H9 (cell line): ENCODE results near the gene HOXD4. TPM values are rescaled to one million over a fixed set of nuclear protein-coding genes. Genes with fewer than 3 reads are reported as not detected.

Source experiments
- DNase-seq: peaks from one replicate; pipeline ENCODE4 v3.0.0-alpha.2; 2017
- H2AFZ ChIP-seq: one replicate; pipeline ENCODE4 v1.6.1; 2013; ENCODE audit warnings: mild to moderate bottlenecking, low read length, control low read depth, moderate library complexity
- H2AK5ac ChIP-seq: 2 replicates; pipeline ENCODE4 v1.6.1; 2013; ENCODE audit warnings: low read length, control low read depth, mixed read lengths; ENCODE audit not compliant: insufficient read length
- H2BK120ac ChIP-seq: one replicate; pipeline ENCODE4 v1.6.1; 2013; ENCODE audit warnings: low read depth, mild to moderate bottlenecking, low read length, control low read depth, inconsistent platforms; ENCODE audit not compliant: poor library complexity, severe bottlenecking
- H2BK12ac ChIP-seq: 2 replicates; pipeline ENCODE4 v1.6.1; 2013; ENCODE audit warnings: low read length, control low read depth, mixed read lengths, low read depth; ENCODE audit not compliant: insufficient read length
- H2BK15ac ChIP-seq: 2 replicates; pipeline ENCODE4 v1.6.1; 2013; ENCODE audit warnings: low read depth, low read length, control low read depth
- H2BK20ac ChIP-seq: one replicate; pipeline ENCODE4 v1.6.1; 2013; ENCODE audit warnings: low read depth, mild to moderate bottlenecking, low read length, control low read depth, inconsistent platforms; ENCODE audit not compliant: poor library complexity, severe bottlenecking
- H2BK5ac ChIP-seq: 2 replicates; pipeline ENCODE4 v1.6.1; 2013; ENCODE audit warnings: low read length, control low read depth, mixed read lengths; ENCODE audit not compliant: insufficient read length
- H3K14ac ChIP-seq: 2 replicates; pipeline ENCODE4 v1.6.1; 2013; ENCODE audit warnings: low read length, control low read depth; ENCODE audit not compliant: insufficient read depth
- H3K18ac ChIP-seq: 2 replicates; pipeline ENCODE4 v1.6.1; 2013; ENCODE audit warnings: low read depth, mild to moderate bottlenecking, mixed read lengths, low read length, control low read depth; ENCODE audit not compliant: insufficient read length
- H3K23ac ChIP-seq: 2 replicates; pipeline ENCODE4 v1.6.1; 2013; ENCODE audit warnings: low read length, control low read depth, mixed read lengths, low read depth; ENCODE audit not compliant: insufficient read length
- H3K23me2 ChIP-seq: 2 replicates; pipeline ENCODE4 v1.6.1; 2013; ENCODE audit warnings: low read depth, mild to moderate bottlenecking, mixed read lengths, low read length, control low read depth; ENCODE audit not compliant: insufficient read length, poor library complexity, severe bottlenecking
- H3K27ac ChIP-seq: 2 replicates; pipeline ENCODE4 v1.5.1; 2013; ENCODE audit warnings: low read length, control low read depth, mixed read lengths, low read depth; ENCODE audit not compliant: insufficient read length
- H3K27me3 ChIP-seq: 2 replicates; pipeline ENCODE4 v1.6.1; 2013; ENCODE audit warnings: low read length, control low read depth, inconsistent platforms; ENCODE audit not compliant: insufficient read depth
- H3K4ac ChIP-seq: 2 replicates; pipeline ENCODE4 v1.6.1; 2013; ENCODE audit warnings: low read depth, mild to moderate bottlenecking, control low read depth, inconsistent platforms, low read length, moderate library complexity
- H3K4me1 ChIP-seq: 2 replicates; pipeline ENCODE4 v1.6.1; 2013; ENCODE audit warnings: low read length, control low read depth, inconsistent platforms; ENCODE audit not compliant: insufficient read depth
- H3K4me2 ChIP-seq: 2 replicates; pipeline ENCODE4 v1.6.1; 2013; ENCODE audit warnings: low read length, control low read depth, mixed read lengths; ENCODE audit not compliant: insufficient read length, insufficient read depth
- H3K56ac ChIP-seq: 2 replicates; pipeline ENCODE4 v1.6.1; 2013; ENCODE audit warnings: low read depth, mild to moderate bottlenecking, mixed read lengths, low read length, control low read depth; ENCODE audit not compliant: insufficient read length
- H3K79me1 ChIP-seq: 2 replicates; pipeline ENCODE4 v1.6.1; 2013; ENCODE audit warnings: low read depth, mild to moderate bottlenecking, moderate library complexity, low read length, control low read depth, inconsistent platforms; ENCODE audit not compliant: insufficient read depth, poor library complexity, severe bottlenecking
- H3K79me2 ChIP-seq: 2 replicates; pipeline ENCODE4 v1.6.1; 2013; ENCODE audit warnings: low read length, control low read depth, inconsistent platforms; ENCODE audit not compliant: insufficient read depth
- H3K9ac ChIP-seq: 2 replicates; pipeline ENCODE4 v1.6.1; 2013; ENCODE audit warnings: low read length, control low read depth, mixed read lengths; ENCODE audit not compliant: insufficient read length; ENCODE audit errors: extremely low read depth
- H3K9me3 ChIP-seq: one replicate; pipeline ENCODE4 v1.6.1; 2013; ENCODE audit warnings: low read depth, low read length, inconsistent platforms; ENCODE audit not compliant: control insufficient read depth
- H3T11ph ChIP-seq: one replicate; pipeline ENCODE4 v1.6.1; 2013; ENCODE audit warnings: mild to moderate bottlenecking, low read length, control low read depth, inconsistent platforms
- H4K20me1 ChIP-seq: one replicate; pipeline ENCODE4 v1.6.1; 2013; ENCODE audit not compliant: control insufficient read depth, insufficient read length, insufficient read depth
- H4K5ac ChIP-seq: 2 replicates; pipeline ENCODE4 v1.6.1; 2013; ENCODE audit warnings: low read depth, mild to moderate bottlenecking, mixed read lengths, low read length, control low read depth; ENCODE audit not compliant: insufficient read length
- H4K8ac ChIP-seq: replicated peaks from 2 replicates; pipeline ENCODE4 v1.6.1; 2013; ENCODE audit warnings: low read length, control low read depth, mixed read lengths, low read depth; ENCODE audit not compliant: insufficient read length
- H4K91ac ChIP-seq: 2 replicates; pipeline ENCODE4 v1.6.1; 2013; ENCODE audit warnings: low read depth, mild to moderate bottlenecking, moderate library complexity, mixed read lengths, low read length, control low read depth; ENCODE audit not compliant: insufficient read length
- H3K27ac Mint-ChIP-seq, 3 experiments: 2 replicates in 2 of 3; 3 replicates in 1 of 3; pipeline ENCODE4 v1.8.0; 2020 to 2021; ENCODE audit warnings: mixed read lengths in 3 of 3, mild to moderate bottlenecking in 1 of 3, moderate library complexity in 1 of 3
- H3K27me3 Mint-ChIP-seq: 2 replicates; pipeline ENCODE4 v1.8.0; 2021; ENCODE audit warnings: low read depth, mild to moderate bottlenecking, moderate library complexity, mixed read lengths
- H3K36me3 Mint-ChIP-seq, 3 experiments: 2 replicates in 2 of 3; 3 replicates in 1 of 3; pipeline ENCODE4 v1.8.0; 2020 to 2021; ENCODE audit warnings: low read depth in 3 of 3, mixed read lengths in 3 of 3; ENCODE audit not compliant: insufficient read depth in 1 of 3
- H3K4me1 Mint-ChIP-seq, 2 experiments: 2 replicates each; pipeline ENCODE4 v1.8.0; 2020; ENCODE audit warnings: mixed read lengths in 2 of 2
- H3K4me3 Mint-ChIP-seq, 2 experiments: 2 replicates in 1 of 2; 3 replicates in 1 of 2; pipeline ENCODE4 v1.8.0; 2020 to 2021; ENCODE audit warnings: mild to moderate bottlenecking in 2 of 2, mixed read lengths in 2 of 2, moderate library complexity in 1 of 2
- H3K9me3 Mint-ChIP-seq, 2 experiments: 2 replicates in 1 of 2; 3 replicates in 1 of 2; pipeline ENCODE4 v1.8.0; 2020; ENCODE audit warnings: mild to moderate bottlenecking in 2 of 2, mixed read lengths in 2 of 2, moderate library complexity in 1 of 2
- WGBS: extraction: QIAGEN DNeasy Blood & Tissue Kit; methylation state at CpG from one replicate; pipeline ENCODE4 v1.1.7; 2013; ENCODE audit warnings: missing lambda C conversion rate, low lambda C conversion rate, mixed read lengths; ENCODE audit not compliant: insufficient read length; ENCODE audit errors: extremely low coverage; 5-methylcytosine and 5-hydroxymethylcytosine counted together
- total RNA-seq: library from RNA; stranded (reverse); gene quantifications from 2 replicates; pipeline ENCODE4 v1.2.1, GENCODE V29; 2021
- TF ChIP-seq, protein P1 (sequence below): fragments of 200-600 bp; sonication (generic); conservative IDR thresholded peaks from 3 replicates; pipeline ENCODE4 v1.8.0; 2021; ENCODE audit warnings: antibody characterized with exemption, mild to moderate bottlenecking

The HOXD4 gene
- total RNA-seq, 1 experiment from 2014 or later, result not detected

DNA sequence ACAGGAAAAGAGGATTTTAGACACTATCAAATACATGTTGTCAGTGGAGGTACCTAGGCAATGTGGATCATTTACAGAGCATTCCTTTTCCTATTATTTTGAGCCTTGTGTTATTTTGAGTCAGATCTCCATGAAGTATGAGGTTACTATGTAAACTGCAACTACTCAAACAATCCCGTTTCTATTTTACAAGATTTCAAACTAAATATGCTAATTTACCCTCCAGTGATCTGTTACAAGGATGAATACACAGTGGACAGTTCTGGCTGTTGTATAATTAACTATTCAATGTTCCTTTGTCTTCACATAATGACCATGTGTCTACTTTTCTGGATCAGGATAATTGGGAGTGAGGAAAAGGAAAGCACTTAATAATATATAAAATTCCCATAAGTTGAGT is 41.7 kb downstream of the HOXD4 start:
- Mint-ChIP-seq H3K27me3 (peaks cover 96% of the 10 kb centered on the region), H3K4me3 (no peak overlapping the region), H3K36me3 (no peaks in the 10 kb centered on the region), H3K27ac (no peak overlapping the region), H3K4me1 (peaks cover 16 to 27% of the 10 kb centered on the region in 2 experiments), H3K9me3 (peaks cover 0 to 2% of the 10 kb centered on the region in 2 experiments; a peak in 3 of 5 replicates)
- Histone ChIP-seq H3K23me2 (peaks cover 2% of the 10 kb centered on the region), H3K79me1 (no peaks in the 10 kb centered on the region), H3K27me3 (peaks cover 55% of the 10 kb centered on the region), H2BK20ac (no peak overlapping the region), H2BK5ac (no peak overlapping the region), H3K14ac (no peak overlapping the region), H3K4ac (no peak overlapping the region), H3K56ac (no peak overlapping the region), H2AK5ac (no peak overlapping the region), H3K79me2 (no peaks in the 10 kb centered on the region), H3K4me2 (no peak overlapping the region), H2BK15ac (no peak overlapping the region), H2AFZ (no peak overlapping the region), H3K23ac (no peak overlapping the region), H3K27ac (no peak overlapping the region), H2BK12ac (no peak overlapping the region), H2BK120ac (no peak overlapping the region), H4K8ac (no peak overlapping the region), H3K4me1 (no peaks in the 10 kb centered on the region; the same call in none of the 2 replicates), H4K5ac (no peak overlapping the region), H3K18ac (no peak overlapping the region), H4K20me1 (no peaks in the 10 kb centered on the region), H3K9me3 (no peaks in the 10 kb centered on the region), H4K91ac (no peak overlapping the region), H3T11ph (no peak overlapping the region), H3K9ac (no peak overlapping the region)
- no peak for DNase-seq
- TF ChIP-seq, protein P1, sequence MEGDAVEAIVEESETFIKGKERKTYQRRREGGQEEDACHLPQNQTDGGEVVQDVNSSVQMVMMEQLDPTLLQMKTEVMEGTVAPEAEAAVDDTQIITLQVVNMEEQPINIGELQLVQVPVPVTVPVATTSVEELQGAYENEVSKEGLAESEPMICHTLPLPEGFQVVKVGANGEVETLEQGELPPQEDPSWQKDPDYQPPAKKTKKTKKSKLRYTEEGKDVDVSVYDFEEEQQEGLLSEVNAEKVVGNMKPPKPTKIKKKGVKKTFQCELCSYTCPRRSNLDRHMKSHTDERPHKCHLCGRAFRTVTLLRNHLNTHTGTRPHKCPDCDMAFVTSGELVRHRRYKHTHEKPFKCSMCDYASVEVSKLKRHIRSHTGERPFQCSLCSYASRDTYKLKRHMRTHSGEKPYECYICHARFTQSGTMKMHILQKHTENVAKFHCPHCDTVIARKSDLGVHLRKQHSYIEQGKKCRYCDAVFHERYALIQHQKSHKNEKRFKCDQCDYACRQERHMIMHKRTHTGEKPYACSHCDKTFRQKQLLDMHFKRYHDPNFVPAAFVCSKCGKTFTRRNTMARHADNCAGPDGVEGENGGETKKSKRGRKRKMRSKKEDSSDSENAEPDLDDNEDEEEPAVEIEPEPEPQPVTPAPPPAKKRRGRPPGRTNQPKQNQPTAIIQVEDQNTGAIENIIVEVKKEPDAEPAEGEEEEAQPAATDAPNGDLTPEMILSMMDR, result no peak
- no CpG with 5 or more reads among the region's 1 CpG for whole genome bisulfite sequencing
